ENCODE results near the gene PODNL1.

PODNL1 gene

DNA sequence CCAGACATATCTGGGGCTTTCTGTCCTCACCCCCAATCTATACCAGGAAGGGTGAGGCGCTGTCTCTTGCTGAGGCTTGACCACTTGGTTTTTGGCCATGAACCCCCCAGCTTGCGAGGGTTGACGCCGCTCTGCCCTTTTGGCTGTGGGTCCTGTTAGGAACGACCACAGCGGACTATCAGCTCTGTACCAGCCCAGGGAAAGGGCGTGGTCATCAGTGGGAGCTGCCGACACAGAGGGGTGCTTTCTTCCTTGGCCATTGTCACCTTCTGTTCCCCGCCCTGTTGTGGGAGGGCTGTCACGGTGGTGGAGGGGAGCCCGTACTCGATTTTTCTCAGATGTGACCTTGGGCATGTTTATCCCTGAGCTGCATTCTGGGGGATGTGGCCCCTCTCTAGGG is 19.8 kb upstream of the PODNL1 start:
- no peak for DNase-seq (ENCODE audit: low read depth in 2 of 2)

DNA sequence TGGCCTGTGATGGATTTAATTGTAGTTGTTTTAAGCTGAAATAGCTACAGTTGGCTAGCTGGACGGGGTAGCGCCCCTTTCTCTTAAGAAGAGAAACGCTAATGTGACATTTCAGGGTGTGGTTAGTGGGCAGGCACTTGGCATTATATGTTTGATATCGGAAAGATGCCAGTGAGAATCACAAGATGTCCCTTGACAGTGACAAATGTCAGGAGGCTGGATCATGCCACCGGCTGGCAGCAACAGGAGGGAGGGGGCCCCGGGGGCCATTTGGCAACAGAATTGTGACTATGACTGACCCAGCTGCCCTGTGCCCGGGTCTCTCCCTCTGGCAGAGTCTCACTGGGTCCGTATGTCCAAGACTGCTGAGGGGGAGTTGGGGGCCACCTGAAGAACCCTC is 18.8 kb upstream of the PODNL1 start:
- DNase-seq (ENCODE audit: low read depth in 2 of 2): no peak

DNA sequence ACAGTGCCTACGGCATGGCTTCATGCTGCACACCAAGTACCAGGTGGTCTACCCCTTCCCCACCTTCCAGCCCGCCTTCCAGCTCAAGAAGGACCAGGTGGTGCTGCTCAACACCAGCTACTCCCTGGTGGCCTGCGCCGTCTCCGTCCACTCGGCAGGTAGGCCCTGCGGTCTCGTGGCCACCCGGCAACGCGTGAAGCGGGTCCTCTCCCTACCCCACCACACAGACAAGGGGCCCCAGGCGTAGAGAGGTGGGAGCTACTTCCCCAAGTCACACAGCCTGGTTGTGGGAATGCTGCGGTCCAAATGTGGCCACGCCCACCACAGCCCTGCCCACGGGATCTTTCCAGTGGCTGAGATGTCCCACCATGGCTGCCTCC is 18.1 kb upstream of the PODNL1 start:
- no peak for DNase-seq (ENCODE audit: low read depth in 2 of 2)

DNA sequence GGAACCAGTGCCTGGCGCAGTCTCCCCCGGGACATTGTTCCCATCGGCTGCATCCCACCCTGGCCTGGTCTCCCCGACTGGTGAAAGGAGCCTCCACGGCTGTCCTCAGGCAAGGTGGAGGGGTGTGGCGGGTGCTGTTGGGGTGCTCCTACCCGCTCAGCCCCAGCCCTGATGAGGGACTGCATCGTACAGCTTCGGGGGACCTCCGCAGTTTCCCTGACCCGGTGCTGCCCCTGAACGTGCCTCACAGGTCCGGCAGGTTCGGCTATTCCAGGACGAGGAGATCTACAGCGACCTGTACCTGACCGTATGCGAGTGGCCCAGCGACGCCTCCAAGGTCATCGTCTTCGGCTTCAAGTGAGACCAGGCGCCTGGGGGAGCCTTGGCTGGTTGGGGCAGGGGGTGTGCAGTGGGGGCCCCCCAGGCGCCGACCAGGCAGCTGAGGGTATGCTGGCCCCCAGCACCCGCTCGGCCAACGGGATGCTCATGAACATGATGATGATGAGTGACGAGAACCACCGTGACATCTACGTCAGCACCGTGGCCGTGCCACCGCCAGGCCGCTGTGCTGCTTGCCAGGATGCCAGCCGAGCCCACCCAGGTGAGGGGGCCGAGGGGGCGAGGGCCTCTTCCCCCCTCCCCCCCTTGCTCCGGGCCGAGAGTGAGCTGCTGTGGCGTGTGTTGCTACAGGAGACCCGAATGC is 17.6 kb upstream of the PODNL1 start:
- DNase-seq (ENCODE audit: low read depth in 2 of 2): no peak

DNA sequence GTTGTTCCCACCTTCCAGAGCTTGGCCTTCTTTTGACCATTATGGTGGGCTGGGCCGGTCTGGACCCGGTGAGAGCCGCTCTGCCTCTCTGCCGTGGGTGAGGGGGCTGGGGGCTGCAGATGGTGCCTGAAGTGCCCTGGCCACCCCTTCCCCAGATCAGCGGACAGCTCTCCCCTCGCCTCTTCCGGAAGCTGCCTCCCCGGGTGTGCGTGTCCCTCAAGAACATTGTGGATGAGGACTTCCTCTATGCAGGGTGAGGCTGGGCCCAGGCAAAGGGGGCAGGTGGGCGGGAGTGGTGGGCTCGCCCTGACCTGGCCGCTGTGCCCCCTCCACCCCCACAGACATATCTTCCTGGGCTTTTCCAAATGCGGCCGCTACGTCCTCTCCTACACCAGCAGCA is 16.0 kb upstream of the PODNL1 start:
- no peak for DNase-seq (ENCODE audit: low read depth in 2 of 2)

DNA sequence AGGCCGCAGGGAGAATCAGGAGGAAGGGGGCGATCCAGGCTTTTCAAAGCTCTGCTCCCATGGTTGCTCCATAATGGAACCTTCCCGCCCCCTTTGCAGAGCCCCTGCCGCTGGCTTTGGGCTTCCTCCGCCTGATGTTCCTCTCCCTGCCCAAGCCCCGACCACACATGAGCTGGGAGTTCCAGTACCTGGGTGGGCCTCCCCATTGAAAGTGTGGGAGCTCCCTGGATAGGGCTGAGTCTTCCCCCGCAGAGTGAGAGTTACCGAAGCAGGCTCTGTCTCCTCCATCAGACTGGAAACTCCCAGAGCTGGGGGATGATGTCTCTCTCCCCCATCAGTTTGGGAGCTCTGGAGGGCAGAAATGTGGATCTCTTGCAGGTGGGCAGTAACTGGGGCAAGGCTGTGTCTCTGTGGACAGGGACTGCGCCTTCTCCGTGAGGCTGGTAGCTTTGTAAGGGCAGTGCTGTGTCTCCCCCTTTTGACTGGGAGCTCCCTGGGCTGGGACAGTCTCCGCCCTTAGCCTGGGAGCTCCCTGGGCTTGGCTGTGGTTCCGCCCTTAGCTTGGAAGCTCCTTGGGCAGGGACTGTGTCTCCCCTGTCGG is 14.8 kb upstream of the PODNL1 start:
- no peak for DNase-seq (ENCODE audit: low read depth in 2 of 2)

- DNase-seq (ENCODE audit: low read depth in 2 of 2): peak; percentile 97 to 99
Measured at GRCh38 chr19:13952154-13952930, 14.1 kb upstream of the PODNL1 start, which contains the start of gene DCAF15. TSS of gene DCAF15 (plus strand) at chr19:13952509. CDS start at chr19:13952513, 4 bp downstream.

GRCh38 chr19:13951799-13952153 is 13.6 kb upstream of the PODNL1 start:
- DNase-seq (ENCODE audit: low read depth in 2 of 2): no peak

- no peak for DNase-seq (ENCODE audit: low read depth in 2 of 2)
Measured at GRCh38 chr19:13951043-13951442, 12.8 kb upstream of the PODNL1 start.

DNA sequence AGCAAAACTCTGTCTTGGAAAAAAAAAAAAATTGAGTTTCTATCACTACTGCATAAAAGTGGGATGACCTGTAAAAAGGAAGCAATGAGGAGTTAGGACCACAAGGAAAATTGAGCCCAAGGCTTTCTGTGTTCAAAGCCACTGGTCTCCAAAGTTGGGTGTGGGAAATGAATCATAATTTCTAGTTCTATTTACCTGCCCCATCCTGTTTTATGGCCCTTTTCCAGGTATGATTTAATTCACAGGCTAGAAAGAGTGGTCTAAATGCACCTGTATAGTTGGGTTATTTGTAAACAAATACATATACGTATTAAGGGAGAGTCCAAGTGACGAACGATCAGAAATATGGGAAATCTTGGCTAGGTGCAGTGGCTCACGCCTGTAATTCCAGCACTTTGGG is 8.2 kb upstream of the PODNL1 start:
- DNase-seq (ENCODE audit: low read depth in 2 of 2): no peak

DNA sequence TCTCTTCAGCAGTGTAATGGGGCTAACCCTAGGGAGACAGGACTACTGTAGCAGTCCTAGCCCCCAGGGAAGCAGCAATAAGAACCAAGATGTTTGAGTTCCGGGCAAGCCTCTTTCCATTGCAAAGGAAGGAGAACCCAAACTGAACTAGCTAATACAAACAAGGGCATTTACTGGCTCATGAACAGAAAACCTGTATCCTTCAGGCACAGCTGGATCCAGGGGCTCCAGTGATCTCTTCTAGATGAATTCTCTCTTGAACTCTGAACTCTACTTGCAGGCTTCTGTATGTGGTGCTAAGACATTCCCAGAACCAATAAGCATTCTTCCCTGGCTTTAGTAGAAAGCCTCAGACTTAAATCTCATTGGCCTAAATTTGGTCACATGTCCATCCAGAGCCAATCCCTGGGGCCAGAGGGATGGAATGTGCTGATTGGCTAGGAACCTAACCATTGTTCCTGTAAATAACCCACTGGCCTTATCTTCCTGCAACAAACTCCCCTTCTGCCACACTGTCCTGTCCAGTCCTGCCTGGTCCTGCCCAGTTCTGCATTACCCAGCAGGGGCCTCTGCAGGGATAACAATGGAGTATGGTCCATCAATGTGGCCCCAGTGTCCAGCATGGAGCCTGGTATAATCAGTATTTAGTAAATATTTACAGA is 3.9 kb upstream of the PODNL1 start:
- no peak for DNase-seq (ENCODE audit: low read depth in 2 of 2)

DNA sequence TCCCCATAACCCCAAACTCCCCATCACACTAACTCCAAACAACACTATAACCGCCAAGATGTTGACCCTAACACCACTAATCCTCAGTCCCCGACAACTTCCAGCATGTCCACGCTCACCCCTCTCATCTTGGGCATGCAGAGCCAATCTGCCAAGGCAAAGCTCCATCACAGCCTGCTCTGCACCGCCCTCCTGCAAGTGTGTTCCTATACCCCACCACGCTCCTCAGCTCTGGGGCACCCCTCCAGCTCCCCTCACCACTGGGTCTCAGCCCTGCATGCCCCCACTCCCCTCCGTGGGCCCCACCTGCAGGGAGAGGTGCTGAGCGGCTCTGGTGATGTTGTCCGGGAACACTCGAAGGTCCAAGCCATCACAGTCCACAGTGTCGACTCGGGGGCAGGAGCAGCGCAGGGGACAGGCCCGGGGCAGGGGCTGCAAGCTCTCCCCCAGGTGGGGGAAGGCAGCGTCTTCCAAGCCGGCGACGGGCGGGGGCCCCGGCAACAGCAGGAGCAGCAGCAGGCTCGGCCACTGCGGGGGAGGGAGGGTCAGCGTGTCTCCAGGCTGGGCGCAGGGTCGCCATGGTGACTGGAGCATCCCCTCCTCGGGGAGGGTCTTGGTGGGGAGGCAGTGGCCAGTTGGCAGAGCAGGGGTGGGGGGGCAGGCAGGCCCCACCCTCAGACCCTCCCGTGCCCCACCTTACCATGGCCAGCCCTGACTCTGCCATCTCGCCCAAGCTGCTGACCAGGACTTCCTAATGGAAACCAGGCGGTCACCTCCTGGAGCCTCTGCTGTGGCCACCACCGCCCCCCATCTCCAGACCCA is 527 bp downstream of the PODNL1 start:
- no peak for DNase-seq (ENCODE audit: low read depth in 2 of 2)

- no peak for DNase-seq (ENCODE audit: low read depth in 2 of 2)
Measured at GRCh38 chr19:13935765-13936510, 2.3 kb downstream of the PODNL1 start.

GRCh38 chr19:13934785-13935109 is 3.5 kb downstream of the PODNL1 start:
- no peak for DNase-seq (ENCODE audit: low read depth in 2 of 2)

GRCh38 chr19:13932911-13933393 is 5.3 kb downstream of the PODNL1 start:
- no peak for DNase-seq (ENCODE audit: low read depth in 2 of 2)

GRCh38 chr19:13932149-13932637 is 6.0 kb downstream of the PODNL1 start:
- DNase-seq (ENCODE audit: low read depth in 2 of 2): no peak

GRCh38 chr19:13931391-13932148 is 6.6 kb downstream of the PODNL1 start:
- no peak for DNase-seq (ENCODE audit: low read depth in 2 of 2)

DNA sequence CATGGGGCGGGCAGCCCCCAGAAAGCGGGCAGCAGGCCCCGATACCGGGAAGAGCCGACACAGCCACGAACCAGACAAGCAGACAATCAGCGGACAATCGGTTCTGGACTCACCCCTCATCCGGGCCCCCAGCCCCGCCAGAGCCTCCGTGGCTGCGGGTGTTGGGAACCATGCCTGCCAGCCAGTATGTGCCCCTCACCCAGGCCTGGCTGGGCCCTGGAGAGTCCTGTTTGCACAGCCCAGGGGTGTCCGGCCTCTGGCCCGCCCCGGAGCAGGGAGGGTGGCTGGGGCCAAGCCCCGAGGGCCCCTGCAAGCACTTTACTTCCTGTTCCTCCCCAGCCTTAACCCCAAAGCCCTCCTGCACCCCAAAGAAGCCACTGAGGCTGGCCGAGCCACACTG is 7.8 kb downstream of the PODNL1 start:
- DNase-seq (ENCODE audit: low read depth in 2 of 2): no peak

DNA sequence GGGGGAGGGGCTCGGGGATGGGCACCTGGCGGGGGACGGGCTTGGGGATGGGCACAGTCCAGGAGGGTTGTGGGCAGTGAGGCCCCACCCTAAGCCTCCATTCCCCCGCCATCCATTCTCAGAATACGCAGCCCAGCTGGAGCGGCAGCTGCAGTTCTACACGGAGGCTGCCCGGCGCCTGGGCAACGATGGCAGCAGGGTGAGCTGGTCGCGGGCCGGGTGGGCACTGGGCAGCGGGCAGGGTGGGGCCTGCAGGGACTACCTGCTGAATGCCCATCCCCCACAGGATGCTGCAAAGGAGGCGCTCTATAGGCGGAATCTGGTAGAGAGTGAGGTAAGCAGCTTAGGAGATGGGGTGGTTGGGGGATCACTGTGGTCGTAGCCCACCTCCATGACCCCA is 8.3 kb downstream of the PODNL1 start:
- no peak for DNase-seq (ENCODE audit: low read depth in 2 of 2)

DNA sequence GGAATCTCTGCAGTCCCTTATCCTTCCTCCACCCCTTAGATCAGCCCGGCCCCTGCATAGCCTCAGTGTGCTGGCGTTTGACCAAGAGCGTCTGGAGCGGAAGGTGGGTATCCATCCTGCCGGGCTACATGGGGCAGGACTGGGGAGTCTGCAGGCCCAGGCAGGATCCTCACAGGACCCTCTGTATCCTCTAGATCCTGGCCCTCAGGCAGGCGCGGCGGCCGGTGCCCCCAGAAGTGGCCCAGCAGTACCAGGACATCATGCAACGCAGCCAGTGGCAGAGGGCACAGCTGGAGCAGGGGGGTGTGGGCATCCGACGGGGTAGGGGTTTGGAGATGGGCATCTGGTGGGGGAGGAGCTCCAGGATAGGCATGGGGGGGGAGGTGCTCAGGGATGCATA is 8.9 kb downstream of the PODNL1 start:
- DNase-seq (ENCODE audit: low read depth in 2 of 2): no peak

Data from activated CD8-positive, alpha-beta memory T cell treated with anti-CD3 and anti-CD28 coated beads for 4 hours (primary cell).